KOPT-K1 (cell line): ENCODE data around the gene HS3ST6.
A peak's percentile ranks its signal among the peaks of the same experiment; 100 is the strongest.
"Not testable (repeated sequence)": the region's sequence is repeated elsewhere in the genome, so short reads cannot be mapped to it uniquely, and the experiment has no call there.

ENCODE experiments used
- H3K27ac ChIP-seq: fragments of 200-600 bp; sonication (generic); 2 replicates; pipeline ENCODE4 v1.5.1; 2016; ENCODE audit warnings: antibody characterized with exemption, mild to moderate bottlenecking, low read depth, low read length; ENCODE audit not compliant: poor library complexity, severe bottlenecking
- H3K36me3 ChIP-seq: fragments of 200-600 bp; sonication (generic); 2 replicates; pipeline ENCODE4 v1.5.1; 2017; ENCODE audit warnings: antibody characterized with exemption, mild to moderate bottlenecking, low read length, moderate library complexity; ENCODE audit not compliant: insufficient read depth
- H3K9me3 ChIP-seq: fragments of 200-600 bp; sonication (generic); 2 replicates; pipeline ENCODE4 v1.5.1; 2017; ENCODE audit warnings: antibody characterized with exemption, low read length, mild to moderate bottlenecking; ENCODE audit not compliant: insufficient read depth, poor library complexity, severe bottlenecking

The HS3ST6 gene

DNA sequence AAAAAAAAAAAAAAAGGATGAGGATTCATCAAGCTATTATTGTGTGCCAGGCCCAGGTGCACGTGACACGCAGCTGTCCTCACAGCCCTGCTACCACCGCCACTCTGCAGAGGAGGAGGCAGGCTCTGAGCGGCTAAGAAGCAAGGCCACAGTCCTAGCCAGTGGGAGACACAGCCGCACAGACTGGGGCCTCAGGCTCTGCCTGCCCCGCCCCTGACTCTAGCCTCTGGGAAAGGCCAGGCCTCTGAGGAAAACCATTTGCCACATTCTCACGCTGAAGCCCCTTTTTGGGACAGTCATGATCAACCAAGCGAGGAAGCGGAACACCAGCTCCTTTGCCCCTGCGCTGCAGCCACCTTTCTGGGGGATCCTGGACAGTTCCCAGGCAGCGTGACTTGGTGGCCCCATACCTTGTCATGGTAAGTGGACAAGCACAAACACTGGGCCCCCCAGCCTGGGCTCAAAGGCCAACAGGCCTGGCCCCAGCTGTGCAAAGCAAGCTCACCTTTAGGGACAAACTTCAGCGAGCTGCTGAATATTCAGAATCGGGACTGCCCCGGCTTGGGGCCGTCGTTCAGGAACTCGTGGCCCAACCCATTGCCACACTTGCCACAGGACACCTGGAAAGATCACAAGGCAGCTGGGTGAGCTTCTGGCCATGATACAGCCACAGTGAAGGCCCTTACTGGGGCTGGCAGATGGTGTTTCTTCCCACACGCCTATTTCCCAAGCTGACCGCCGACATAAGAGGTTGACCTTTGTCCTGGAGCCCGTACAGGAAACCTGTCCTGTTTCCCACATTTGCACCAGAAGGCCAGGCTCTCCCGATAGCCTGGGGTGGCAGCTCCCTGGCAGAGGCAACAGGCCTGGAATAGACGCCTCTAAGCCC is 22.3 kb upstream of the HS3ST6 start:
- no peaks in the 10 kb centered on the region for H3K9me3 ChIP-seq
- peaks cover 6% of the 10 kb centered on the region; the same call in 1 of the 2 replicates for H3K36me3 ChIP-seq
- no peak overlapping the region for H3K27ac ChIP-seq

DNA sequence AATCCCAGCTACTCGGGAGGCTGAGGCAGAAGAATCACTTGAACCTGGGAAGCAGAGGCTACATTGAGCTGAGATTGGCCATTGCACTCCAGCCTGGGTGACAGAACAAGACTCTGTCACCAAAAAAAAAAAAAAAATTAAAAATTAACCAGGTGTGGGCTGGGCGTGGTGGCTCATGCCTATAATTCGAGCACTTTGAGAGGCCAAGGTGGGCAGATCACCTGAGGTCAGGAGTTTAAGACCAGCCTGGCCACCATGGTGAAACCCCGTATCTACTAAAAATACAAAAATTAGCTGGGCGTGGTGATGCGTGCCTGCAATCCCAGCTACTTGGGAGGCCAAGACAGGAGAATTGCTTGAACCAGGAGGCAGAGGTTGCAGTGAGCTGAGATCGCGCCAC is 21.6 kb upstream of the HS3ST6 start:
- not testable (repeated sequence) for H3K9me3 ChIP-seq, H3K27ac ChIP-seq, H3K36me3 ChIP-seq

DNA sequence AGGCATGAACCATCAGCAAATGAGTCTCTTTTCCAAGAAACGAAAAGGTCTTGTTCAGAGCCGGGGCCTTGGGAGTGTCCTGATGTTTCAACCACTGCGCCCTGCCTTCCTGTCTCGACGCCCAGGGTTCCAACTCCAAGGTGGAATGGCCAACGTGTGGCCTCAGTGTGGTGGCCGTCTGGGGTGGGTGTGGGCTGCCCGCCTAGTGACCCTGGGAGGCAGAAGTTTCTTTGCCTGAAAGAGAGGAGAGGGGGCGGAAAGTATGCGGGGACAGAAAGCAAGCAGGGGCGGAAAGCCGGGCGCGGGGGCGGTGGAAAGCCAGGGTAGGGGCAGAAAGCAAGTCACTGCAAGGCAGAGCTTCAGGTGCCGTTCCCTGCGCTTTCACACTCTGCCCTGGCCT is 20.7 kb upstream of the HS3ST6 start:
- H3K36me3 ChIP-seq: peaks cover 6% of the 10 kb centered on the region; the same call in 1 of the 2 replicates
- no peaks in the 10 kb centered on the region for H3K9me3 ChIP-seq
- no peak overlapping the region for H3K27ac ChIP-seq

DNA sequence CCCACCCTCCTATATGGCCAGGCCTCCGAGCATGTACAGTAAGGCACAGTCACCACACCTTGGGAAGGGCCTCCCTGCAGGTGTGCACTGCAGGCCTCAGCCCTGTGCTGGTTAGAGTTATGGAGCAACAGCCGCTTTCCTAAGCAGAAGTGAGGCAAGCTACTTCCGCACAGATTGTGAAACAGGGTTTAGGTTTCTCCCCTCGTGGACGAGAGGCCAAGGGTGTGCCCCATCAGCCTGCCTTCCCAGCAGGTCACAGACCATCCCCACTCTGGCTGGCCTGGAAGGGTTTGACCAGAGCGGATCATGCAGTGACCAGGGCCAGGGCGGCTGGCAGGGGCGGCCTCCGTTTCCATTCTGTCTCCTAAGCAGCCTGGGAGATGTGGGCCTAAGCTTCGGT is 20.1 kb upstream of the HS3ST6 start:
- Histone ChIP-seq H3K9me3 (no peaks in the 10 kb centered on the region), H3K27ac (no peak overlapping the region), H3K36me3 (peaks cover 6% of the 10 kb centered on the region; the same call in 1 of the 2 replicates)

DNA sequence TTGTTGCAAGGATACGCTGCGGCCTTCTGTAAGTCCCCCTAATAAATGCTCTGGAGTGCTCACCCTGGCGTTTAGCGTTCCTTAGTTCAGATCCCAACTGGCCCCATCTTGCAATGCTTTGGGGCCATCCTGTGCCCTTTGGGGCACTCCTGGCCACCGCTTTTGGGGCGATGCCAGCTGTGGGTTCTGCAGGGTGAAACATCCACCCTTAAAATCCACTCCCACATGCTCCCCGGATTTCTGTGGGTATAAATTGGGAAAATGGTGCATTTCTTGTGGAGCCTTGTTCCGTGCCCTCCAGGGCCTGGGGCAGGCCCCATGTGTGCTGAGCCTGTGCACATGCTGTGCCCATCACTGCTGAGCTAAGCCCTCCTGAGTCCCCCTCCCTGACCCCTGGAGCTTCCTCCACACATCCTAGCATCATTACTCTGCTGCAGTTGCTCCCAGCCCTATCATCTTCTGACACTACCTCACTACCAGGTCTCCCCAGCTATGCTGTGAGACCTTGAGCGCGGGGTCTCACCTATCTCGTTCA is 18.8 kb upstream of the HS3ST6 start:
- no peak overlapping the region for H3K27ac ChIP-seq

DNA sequence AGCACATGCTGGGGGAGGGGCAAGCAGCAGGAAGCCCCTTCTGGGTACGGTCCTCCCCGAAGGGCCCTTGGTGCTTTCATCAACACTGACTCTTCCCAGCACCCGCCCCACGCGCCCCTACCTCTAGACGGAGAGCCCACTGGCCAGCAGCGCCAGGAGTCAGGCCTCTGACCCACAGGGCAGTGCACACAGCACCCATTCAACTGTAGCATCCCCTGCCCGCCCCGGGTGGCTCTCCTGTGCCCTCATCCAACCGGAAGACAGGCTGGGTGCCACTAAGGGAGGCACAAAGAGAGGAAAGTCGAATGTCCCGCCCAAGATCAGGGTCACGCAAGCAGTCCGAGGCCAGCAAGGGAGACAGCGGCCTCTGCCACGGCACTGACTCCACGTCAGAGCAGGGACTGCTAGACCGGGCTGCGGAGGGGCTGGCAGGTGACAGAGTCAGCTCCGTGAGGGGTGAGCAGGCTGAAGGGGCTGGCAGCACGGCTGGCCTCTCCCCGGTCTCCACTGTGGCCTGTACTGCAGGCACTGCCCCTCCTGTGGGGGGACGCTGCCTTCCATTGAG is 15.0 kb upstream of the HS3ST6 start:
- no peak overlapping the region for H3K27ac ChIP-seq
- H3K9me3 ChIP-seq: no peaks in the 10 kb centered on the region
- peaks cover 4% of the 10 kb centered on the region; the same call in 1 of the 2 replicates for H3K36me3 ChIP-seq

More for the DNA sequence above, 18.8 kb upstream of the HS3ST6 start:
- Histone ChIP-seq H3K9me3 (no peaks in the 10 kb centered on the region), H3K36me3 (peaks cover 6% of the 10 kb centered on the region; the same call in 1 of the 2 replicates)

DNA sequence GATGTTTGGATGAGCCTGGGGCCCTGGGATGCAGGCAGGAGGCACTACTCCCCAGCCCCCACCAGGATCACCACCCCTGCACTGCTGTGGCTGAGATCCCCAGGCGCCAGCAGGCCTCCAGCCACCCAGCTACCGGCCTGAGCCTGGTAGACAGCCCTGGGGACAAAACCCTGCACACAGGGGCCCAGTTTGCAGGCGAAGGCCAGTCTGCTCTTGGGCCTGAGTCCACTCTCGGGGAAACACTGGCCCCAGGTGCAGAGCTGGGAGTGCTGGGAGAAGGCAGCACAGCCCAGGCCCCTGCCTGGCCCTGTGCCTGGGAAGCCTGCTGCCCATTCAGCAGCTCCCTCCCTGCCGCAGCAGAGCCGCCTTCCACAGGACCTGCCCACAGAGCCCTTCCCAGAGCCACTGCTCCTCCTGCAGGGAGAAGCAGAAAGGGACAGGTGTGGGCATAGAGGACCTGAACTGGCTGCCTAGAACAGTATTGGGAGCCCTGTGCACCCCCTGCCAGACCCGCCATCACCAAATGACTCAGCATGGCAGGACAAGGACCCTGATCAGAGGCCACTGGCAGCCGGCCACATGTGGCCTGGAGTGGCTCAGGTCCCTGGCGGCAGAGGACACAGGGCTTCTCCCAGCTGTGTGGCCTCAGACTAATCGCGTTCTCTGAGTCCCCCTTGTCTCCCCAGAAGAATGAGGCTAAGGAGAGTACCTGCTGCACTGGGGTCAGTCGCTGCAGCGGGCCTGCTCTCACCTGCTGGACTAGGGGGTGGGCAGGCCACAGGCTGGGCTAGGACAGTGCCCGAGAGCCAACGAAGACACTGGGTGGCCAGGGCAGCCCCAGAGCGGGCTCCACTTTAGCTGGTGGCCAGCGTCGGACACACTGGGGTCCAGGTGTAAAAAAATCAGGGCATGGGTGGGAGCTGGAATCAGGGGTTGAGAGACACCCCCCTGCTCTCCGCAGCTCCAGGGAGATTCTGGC is 14.1 kb upstream of the HS3ST6 start:
- no peaks in the 10 kb centered on the region for H3K36me3 ChIP-seq
- H3K9me3 ChIP-seq: no peaks in the 10 kb centered on the region
- H3K27ac ChIP-seq: no peak overlapping the region

DNA sequence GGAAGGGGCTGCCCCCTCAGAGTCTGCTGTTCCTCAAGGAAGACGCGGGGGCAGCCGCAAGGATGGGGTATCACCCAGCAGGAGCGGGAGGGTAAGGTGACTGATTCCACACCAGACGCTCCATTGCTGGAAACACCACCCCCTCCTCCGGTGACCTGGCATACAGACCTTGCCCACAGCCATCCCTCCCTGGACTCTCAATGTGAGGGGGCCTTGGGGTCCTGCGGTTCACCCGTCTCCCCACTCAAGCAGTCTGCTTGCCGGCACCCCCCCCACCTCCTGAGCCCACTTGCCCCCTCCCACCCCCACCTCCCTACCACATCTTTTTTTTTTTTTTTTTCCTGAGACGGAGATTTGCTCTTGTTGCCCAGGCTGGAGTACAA is 12.1 kb upstream of the HS3ST6 start:
- Histone ChIP-seq H3K27ac (no peak overlapping the region), H3K36me3 (no peaks in the 10 kb centered on the region)

DNA sequence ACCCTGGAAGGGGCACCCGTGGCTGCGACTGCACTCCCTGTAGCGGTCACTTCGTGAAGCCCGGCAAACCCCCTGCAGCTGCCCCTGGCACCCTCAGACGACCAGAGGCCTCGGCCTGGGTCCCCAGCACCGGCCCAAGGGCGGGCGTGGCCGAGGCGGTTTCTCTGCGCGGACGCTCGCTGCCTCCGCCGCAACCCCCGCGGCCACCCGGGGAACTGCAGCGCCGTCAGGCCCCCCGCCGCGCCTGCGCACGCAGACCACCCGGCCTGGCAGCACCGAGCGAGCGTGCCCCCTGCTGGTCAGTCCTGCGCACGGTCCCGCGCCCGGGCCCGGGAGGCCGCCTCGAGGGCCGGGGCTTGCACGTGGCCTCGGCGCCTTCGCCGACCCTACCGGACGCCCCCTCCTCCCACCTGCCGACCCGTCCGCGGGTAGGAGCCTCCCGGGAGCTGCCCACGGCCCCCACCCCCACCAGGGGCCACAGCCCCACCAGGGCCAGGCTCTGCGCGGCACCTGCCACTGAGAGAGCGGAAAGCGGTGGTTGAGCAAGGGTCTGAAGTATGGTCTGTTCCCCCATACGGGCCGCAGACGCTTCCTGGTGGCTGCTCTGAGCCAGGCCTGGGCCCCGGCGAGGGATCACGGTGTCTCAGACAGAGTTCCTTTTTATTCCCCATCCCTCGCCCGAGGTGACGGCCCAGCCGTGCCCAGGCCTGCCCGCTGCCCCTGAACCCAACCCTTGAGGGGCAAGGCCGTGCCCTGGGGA is 11.5 kb upstream of the HS3ST6 start:
- Histone ChIP-seq H3K9me3 (no peaks in the 10 kb centered on the region), H3K27ac (peak overlapping the region; percentile 31), H3K36me3 (no peaks in the 10 kb centered on the region)

More for the DNA sequence above, 12.1 kb upstream of the HS3ST6 start:
- no peaks in the 10 kb centered on the region for H3K9me3 ChIP-seq

DNA sequence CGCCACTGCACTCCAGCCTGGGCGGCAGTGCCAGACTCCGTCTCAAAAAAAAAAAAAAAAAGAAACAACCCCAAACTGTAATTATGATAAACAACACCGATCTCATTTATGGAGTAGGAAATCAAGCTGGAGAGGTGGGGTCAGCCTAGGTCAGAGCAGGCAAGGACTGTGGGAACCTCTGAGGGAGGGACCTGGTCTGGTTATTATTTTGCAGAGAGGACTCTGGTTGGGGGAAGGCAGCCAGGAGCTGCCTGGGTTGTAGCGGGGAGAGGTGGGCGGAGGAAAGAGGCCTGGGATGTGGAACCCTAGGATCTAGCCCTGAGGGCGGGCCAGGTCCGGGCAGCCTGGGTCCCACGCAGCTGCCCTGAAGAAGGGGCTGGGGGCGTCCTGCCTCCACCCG is 10.9 kb upstream of the HS3ST6 start:
- H3K36me3 ChIP-seq: no peaks in the 10 kb centered on the region
- peak overlapping the region; percentile 31 for H3K27ac ChIP-seq
- no peaks in the 10 kb centered on the region for H3K9me3 ChIP-seq

DNA sequence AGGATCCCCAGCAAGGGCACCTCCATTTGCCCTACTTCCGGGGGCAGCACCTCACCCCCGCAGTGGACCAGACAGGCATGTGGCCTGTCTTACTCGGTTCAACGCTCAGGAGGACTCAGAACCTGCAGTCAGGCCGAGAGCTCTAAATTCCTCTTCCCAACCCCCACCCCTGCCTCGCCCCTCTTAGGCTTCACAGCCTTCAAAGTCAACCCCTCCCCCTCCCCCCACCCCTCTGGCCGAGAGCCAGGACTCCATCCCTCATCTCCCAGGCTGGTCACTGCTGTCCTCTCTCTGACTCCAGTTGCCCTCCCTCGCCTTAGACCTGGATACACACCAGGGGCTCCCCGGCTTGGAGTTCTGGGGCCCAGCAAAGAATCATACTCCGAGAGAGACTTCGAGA is 8.1 kb upstream of the HS3ST6 start:
- no peaks in the 10 kb centered on the region for H3K36me3 ChIP-seq
- H3K27ac ChIP-seq: no peak overlapping the region
- H3K9me3 ChIP-seq: no peaks in the 10 kb centered on the region

DNA sequence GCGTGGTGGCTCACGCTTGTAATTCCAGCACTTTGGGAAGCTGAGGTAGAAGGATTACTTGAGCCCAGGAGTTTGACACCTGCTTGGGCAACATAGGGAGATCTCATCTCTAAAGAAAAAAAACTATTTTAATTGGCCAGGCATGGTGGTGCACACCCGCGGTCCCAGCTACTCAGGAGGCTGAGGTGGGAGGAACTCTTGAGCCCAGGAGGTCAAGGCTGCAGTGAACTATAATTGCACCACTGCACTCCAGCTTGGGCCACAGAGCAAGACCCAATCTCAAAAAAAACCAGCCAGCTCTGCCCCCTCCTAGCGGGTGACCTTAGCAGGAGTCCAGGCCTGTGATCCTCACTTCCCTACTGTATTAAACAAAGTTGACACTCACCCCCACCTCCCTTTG is 5.9 kb upstream of the HS3ST6 start:
- no peak overlapping the region for H3K27ac ChIP-seq
- no peaks in the 10 kb centered on the region for H3K36me3 ChIP-seq
- H3K9me3 ChIP-seq: no peaks in the 10 kb centered on the region

DNA sequence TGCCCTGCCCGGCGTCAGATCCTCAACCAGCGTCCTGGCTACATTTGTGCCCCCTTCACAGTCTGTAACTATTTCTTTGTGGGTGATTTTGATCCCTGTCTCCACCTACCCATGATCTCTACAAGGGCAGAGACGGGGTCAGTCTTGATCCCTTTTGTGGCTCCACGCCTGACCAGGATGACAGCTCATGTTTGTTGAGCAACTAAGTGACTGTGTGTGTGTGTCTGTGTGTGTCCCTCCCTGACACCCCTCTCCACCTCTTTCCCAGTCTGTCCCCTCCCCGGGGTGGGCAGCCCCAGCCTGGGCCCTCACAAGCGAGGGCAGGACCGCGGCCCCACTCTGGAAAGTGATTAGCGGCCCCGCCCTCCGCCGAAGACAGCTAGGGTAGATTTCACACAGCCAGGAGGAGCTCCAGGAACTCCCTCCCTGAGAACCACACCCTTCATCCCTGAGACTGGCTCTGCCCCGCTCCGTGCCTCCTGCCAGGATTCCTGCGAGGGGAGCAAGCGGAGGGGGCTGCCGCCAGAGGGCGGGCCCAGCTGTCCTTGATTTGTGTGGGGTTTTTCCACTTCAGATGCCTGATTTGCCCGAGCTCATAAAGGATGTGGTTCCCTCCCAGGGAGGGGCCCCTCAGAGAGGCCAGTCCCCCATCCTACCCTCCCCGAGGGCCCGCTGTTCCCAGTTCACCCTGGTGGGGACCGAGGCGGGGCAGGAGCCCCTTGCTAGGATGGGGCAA is 5.3 kb upstream of the HS3ST6 start:
- H3K27ac ChIP-seq: no peak overlapping the region
- no peaks in the 10 kb centered on the region for H3K9me3 ChIP-seq
- H3K36me3 ChIP-seq: no peaks in the 10 kb centered on the region

DNA sequence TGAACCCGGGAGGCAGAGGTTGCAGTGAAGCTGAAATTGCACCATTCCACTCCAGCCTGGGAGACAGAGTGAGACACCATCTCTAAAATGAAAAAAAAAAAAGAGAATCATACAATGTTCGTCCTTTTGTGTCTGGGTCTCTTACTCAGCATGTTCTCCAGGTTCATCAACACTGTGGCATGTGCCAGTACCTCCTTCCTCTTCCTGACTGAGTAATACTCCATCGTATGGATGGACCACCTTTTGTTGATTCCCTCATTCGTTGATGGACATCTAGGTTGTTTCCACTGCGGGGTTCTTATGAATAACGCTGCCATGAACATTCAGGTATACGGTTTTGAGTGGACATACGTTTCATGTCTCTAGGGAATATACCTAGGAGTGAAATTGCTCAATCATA is 4.1 kb upstream of the HS3ST6 start:
- H3K9me3 ChIP-seq: no peaks in the 10 kb centered on the region
- no peak overlapping the region for H3K27ac ChIP-seq
- no peaks in the 10 kb centered on the region for H3K36me3 ChIP-seq
